Lung (tissue), 12 donors: ENCODE results near the gene MIEF2. TPM values are rescaled to one million over a fixed set of nuclear protein-coding genes. Genes with fewer than 3 reads are reported as not detected.

Experiments used
- ATAC-seq: fragments of 200-7000 bp; cut with Tn5 transposase; one replicate; pipeline ENCODE4 v1.9.1; 2020; ENCODE audit warnings: moderate number of reproducible peaks; ENCODE audit not compliant: insufficient read depth, low FRiP score
- DNase-seq, 3 donors: peaks; one replicate each; pipeline ENCODE4 v3.0.0-alpha.2; 2013 to 2017
- H3K27ac ChIP-seq, 2 donors: one replicate each; pipeline ENCODE4 v1.5.1; 2013; ENCODE audit warnings: mild to moderate bottlenecking in 2 of 2, moderate library complexity in 2 of 2, control low read depth in 1 of 2, inconsistent platforms in 1 of 2, low read depth in 1 of 2, low read length in 1 of 2
- H3K27me3 ChIP-seq, 3 donors: one replicate each; pipeline ENCODE4 v1.5.1; 2013; ENCODE audit warnings: low read length in 2 of 3; ENCODE audit not compliant: control insufficient read depth in 3 of 3, insufficient read depth in 3 of 3
- H3K36me3 ChIP-seq, 4 donors: one replicate each; pipeline ENCODE4 v1.5.1; 2013; ENCODE audit warnings: low read length in 4 of 4, mild to moderate bottlenecking in 1 of 4, moderate library complexity in 1 of 4; ENCODE audit not compliant: control insufficient read depth in 4 of 4, insufficient read depth in 4 of 4
- H3K4me1 ChIP-seq, 5 donors: one replicate each; pipeline ENCODE4 v1.5.1; 2013; ENCODE audit warnings: low read length in 5 of 5, mild to moderate bottlenecking in 2 of 5, moderate library complexity in 1 of 5; ENCODE audit not compliant: control insufficient read depth in 5 of 5, insufficient read depth in 5 of 5
- H3K4me3 ChIP-seq: one replicate; pipeline ENCODE4 v1.5.1; 2013; ENCODE audit warnings: mild to moderate bottlenecking, control low read depth, moderate library complexity
- H3K9ac ChIP-seq, 2 donors: one replicate each; pipeline ENCODE4 v1.5.1; 2013; ENCODE audit warnings: low read length in 2 of 2, control low read depth in 1 of 2; ENCODE audit not compliant: insufficient read depth in 1 of 2
- H3K9me3 ChIP-seq, 4 donors: one replicate each; pipeline ENCODE4 v1.5.1; 2013; ENCODE audit warnings: low read length in 3 of 4, mild to moderate bottlenecking in 1 of 4, moderate library complexity in 1 of 4; ENCODE audit not compliant: control insufficient read depth in 4 of 4, insufficient read depth in 3 of 4
- WGBS, 2 donors: extraction: QIAGEN DNeasy Blood & Tissue Kit; methylation state at CpG; one replicate each; pipeline ENCODE4 v1.1.7; 2013; 5-methylcytosine and 5-hydroxymethylcytosine counted together
- polyA plus RNA-seq, 2 donors: library from polyadenylated mRNA; stranded (reverse); fragments of 200-250 nt; gene quantifications; one replicate each; pipeline ENCODE4 v1.2.1, GENCODE V29; 2013
- total RNA-seq, 2 donors: library from RNA; depleted of rRNA in 1 of 2; stranded (reverse); fragments of >200 nt in 1 of 2; gene quantifications; one replicate each; pipeline ENCODE4 v1.2.1, GENCODE V29; 2014 to 2021
- TF ChIP-seq, protein P1 (sequence below): IDR thresholded peaks from 2 replicates; pipeline ENCODE4 v1.5.1; 2012; ENCODE audit warnings: mild to moderate bottlenecking; ENCODE audit errors: control extremely low read depth, extremely low read depth
- donor health status: control.
- donor health status: control.
- donor health status: Bipolar disorder and iron deficiency.
- donor health status: healthy.
- donor health status: DM: yes; HTN: yes; CAD: no.

The MIEF2 gene
- total and polyA plus RNA-seq, 4 donors: 7.3 to 24.1 (median 13.1) TPM

DNA sequence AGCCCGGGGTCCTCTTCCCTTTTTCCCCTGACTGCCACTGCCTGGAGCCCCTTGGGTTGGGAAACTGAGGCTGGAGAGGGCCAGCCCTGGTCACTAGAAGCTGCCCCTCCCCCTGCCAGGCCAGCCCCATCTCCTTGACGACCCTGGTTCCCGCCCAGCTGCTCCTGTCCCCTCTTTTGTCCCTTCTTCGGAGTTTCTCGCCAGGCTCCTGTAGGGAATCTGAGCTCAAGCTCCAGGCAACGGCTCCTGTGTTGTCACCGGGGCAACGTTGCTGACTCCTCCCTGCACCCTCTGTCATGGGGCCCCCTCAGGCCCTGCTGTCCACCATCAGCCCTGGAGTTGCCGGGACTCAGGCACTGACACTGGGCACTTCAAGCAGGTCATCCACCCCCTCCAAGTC, 29.3 kb upstream of the MIEF2 start:
- no peak overlapping the region for H3K27ac ChIP-seq
- no peak for ATAC-seq
- H3K9ac ChIP-seq: no peak overlapping the region
- H3K9me3 ChIP-seq: no peaks in the 10 kb centered on the region
- no peak overlapping the region for H3K4me3 ChIP-seq
- H3K4me1 ChIP-seq: peaks cover 0 to 16% (median 8%) of the 10 kb centered on the region in 5 donors
- no peaks in the 10 kb centered on the region for H3K27me3 ChIP-seq
- TF ChIP-seq, protein P1, sequence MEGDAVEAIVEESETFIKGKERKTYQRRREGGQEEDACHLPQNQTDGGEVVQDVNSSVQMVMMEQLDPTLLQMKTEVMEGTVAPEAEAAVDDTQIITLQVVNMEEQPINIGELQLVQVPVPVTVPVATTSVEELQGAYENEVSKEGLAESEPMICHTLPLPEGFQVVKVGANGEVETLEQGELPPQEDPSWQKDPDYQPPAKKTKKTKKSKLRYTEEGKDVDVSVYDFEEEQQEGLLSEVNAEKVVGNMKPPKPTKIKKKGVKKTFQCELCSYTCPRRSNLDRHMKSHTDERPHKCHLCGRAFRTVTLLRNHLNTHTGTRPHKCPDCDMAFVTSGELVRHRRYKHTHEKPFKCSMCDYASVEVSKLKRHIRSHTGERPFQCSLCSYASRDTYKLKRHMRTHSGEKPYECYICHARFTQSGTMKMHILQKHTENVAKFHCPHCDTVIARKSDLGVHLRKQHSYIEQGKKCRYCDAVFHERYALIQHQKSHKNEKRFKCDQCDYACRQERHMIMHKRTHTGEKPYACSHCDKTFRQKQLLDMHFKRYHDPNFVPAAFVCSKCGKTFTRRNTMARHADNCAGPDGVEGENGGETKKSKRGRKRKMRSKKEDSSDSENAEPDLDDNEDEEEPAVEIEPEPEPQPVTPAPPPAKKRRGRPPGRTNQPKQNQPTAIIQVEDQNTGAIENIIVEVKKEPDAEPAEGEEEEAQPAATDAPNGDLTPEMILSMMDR: no peak
- no peak for DNase-seq
- H3K36me3 ChIP-seq: peaks cover 0 to 22% (median 10%) of the 10 kb centered on the region in 4 donors
- 74 to 80% methylated on average over 9 of the region's 9 CpGs for WGBS, 2 donors

DNA sequence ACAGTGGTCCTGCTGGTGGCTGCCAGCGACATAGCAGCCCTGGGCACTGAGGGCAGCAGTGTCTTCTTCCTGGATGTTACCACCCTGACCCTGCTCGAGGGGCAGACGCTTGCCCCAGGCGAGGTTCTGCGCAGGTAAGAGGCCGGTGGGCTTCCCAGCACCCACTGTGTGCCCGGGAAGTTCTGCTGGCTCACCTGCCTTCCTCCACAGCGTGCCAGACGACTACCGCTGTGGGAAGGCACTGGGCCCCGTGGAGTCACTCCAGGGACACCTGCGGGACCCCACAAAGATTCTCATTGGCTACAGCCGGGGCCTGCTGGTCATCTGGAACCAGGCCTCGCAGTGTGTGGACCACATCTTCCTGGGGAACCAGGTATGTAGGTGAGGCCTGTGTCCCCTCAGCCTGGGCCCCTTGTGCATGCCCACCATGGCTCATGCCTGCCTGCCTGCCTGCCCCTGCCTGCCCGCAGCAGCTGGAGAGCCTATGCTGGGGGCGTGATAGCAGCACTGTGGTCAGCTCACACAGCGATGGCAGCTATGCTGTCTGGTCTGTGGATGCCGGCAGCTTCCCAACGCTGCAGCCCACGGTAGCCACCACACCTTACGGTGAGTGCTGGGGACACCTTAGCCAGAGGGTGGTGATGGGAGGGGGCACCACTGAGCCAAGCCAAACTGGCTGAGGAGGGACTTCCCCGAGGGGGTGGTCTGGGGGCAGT, 26.5 kb upstream of the MIEF2 start:
- no peak overlapping the region for H3K27ac ChIP-seq
- WGBS, 2 donors: 94 to 95% methylated on average over 22 of the region's 22 CpGs
- peaks cover 0 to 39% (median 25%) of the 10 kb centered on the region in 4 donors for H3K36me3 ChIP-seq
- H3K9me3 ChIP-seq: no peaks in the 10 kb centered on the region
- no peaks in the 10 kb centered on the region for H3K27me3 ChIP-seq
- DNase-seq (no peak), ATAC-seq (no peak)
- H3K9ac ChIP-seq: no peak overlapping the region
- H3K4me3 ChIP-seq: no peak overlapping the region
- no peaks in the 10 kb centered on the region for H3K4me1 ChIP-seq
- TF ChIP-seq, protein P1: no peak

DNA sequence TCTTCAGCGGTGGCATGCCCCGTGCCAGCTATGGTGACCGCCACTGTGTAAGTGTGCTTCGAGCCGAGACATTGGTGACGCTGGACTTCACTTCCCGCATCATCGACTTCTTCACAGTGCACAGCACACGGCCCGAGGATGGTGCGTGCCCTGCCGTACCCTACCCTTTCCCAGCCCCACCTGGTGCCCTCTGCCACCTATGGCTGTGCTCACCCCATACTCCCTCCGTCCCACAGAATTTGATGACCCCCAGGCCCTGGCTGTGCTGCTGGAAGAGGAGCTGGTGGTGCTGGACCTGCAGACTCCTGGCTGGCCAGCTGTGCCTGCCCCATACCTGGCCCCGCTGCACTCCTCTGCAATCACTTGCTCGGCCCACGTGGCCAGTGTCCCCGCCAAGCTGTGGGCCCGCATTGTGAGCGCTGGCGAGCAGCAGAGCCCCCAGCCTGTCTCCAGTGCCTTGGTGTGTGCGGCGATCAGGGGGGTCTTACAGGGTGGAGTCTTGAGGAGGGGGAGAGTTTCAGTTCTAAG, 25.5 kb upstream of the MIEF2 start:
- no peaks in the 10 kb centered on the region for H3K9me3 ChIP-seq
- no peak for DNase-seq
- peaks cover 0 to 42% (median 26%) of the 10 kb centered on the region in 4 donors for H3K36me3 ChIP-seq
- WGBS, 2 donors: 96 to 97% methylated on average over 22 of the region's 22 CpGs
- H3K4me3 ChIP-seq: no peak overlapping the region
- H3K4me1 ChIP-seq: no peaks in the 10 kb centered on the region
- TF ChIP-seq, protein P1: no peak
- H3K27me3 ChIP-seq: no peaks in the 10 kb centered on the region
- no peak overlapping the region for H3K27ac ChIP-seq
- H3K9ac ChIP-seq: no peak overlapping the region
- no peak for ATAC-seq
